Measurements from ENCODE around the gene SAMD5.

GRCh38 chr6:147589739-147590250 is 81.3 kb downstream of the SAMD5 start:
- no peak for TF ChIP-seq POLR2A (IDR thresholded peaks at IDR 0.05)
- no peak for TF ChIP-seq CTCF (IDR thresholded peaks at IDR 0.05)
